Stomach (tissue), 4 donors: ENCODE results near the gene PSMD13.
A peak's percentile ranks its signal among the peaks of the same experiment; 100 is the strongest.
"Not testable (repeated sequence)": the region's sequence is repeated elsewhere in the genome, so short reads cannot be mapped to it uniquely, and the experiment has no call there.

Experiments used
- EP300 ChIP-seq: sonication (generic); formaldehyde crosslinking; IDR thresholded peaks from one replicate; pipeline ENCODE4 v1.6.1; 2017; ENCODE audit warnings: antibody characterized with exemption
- POLR2A ChIP-seq, 4 donors: fragments of 450-650 bp; IDR thresholded peaks; one replicate each; pipeline ENCODE4 v1.6.1; 2016; ENCODE audit warnings: antibody characterized with exemption in 4 of 4, control low read depth in 2 of 4, mild to moderate bottlenecking in 1 of 4, moderate library complexity in 1 of 4
- POLR2AphosphoS5 ChIP-seq, 3 donors: sonication (generic); formaldehyde crosslinking; IDR thresholded peaks; one replicate each; pipeline ENCODE4 v1.6.1; 2016; ENCODE audit warnings: antibody characterized with exemption in 3 of 3
- TF ChIP-seq, protein P1 (sequence below), 7 experiments: fragments of 450-650 bp in 4 of 7; fragments of 200-600 bp in 3 of 7; sonication (generic) in 3 of 7; IDR thresholded peaks; one replicate each; pipeline ENCODE4 v1.5.1; 2016 to 2019; ENCODE audit warnings: antibody characterized with exemption in 7 of 7, control low read depth in 2 of 7, mild to moderate bottlenecking in 1 of 7

DNA sequence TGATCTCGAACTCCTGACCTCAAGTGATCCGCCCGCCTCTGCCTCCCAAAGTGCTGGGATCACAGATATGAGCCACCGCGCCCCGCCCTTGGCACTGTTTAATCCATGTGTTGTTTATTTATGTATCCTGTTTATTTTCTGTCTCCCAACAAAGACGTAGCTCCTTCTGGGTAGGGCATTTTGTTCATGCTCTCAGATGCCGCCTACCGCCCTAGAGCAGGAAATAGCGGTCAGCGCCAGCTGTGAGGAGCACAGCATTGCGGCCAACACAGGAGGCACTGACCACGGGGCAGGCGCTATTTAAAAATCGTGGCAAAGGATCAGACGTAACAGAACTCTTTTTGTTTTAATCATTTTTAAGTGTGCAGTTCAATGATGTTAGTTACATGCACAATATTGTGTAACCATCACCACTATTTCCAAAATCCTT lies 32.0 kb downstream of the PSMD13 start:
- TF ChIP-seq, protein P1, sequence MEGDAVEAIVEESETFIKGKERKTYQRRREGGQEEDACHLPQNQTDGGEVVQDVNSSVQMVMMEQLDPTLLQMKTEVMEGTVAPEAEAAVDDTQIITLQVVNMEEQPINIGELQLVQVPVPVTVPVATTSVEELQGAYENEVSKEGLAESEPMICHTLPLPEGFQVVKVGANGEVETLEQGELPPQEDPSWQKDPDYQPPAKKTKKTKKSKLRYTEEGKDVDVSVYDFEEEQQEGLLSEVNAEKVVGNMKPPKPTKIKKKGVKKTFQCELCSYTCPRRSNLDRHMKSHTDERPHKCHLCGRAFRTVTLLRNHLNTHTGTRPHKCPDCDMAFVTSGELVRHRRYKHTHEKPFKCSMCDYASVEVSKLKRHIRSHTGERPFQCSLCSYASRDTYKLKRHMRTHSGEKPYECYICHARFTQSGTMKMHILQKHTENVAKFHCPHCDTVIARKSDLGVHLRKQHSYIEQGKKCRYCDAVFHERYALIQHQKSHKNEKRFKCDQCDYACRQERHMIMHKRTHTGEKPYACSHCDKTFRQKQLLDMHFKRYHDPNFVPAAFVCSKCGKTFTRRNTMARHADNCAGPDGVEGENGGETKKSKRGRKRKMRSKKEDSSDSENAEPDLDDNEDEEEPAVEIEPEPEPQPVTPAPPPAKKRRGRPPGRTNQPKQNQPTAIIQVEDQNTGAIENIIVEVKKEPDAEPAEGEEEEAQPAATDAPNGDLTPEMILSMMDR (IDR thresholded peaks at IDR 0.05) = not testable (repeated sequence)
- TF ChIP-seq POLR2AphosphoS5 (IDR thresholded peaks at IDR 0.05) = peak in 2 of 3 donors; percentile 66 to 67
- not testable (repeated sequence) for TF ChIP-seq EP300; POLR2A (IDR thresholded peaks at IDR 0.05)
